GM19193 (cell line): ENCODE measurements around the gene TGFB1I1.

Experiments
- POLR2A ChIP-seq: IDR thresholded peaks from 4 replicates; pipeline ENCODE4 v1.6.1; 2011; ENCODE audit not compliant: insufficient read depth, insufficient read length; ENCODE audit errors: extremely low read depth

TGFB1I1 gene

DNA sequence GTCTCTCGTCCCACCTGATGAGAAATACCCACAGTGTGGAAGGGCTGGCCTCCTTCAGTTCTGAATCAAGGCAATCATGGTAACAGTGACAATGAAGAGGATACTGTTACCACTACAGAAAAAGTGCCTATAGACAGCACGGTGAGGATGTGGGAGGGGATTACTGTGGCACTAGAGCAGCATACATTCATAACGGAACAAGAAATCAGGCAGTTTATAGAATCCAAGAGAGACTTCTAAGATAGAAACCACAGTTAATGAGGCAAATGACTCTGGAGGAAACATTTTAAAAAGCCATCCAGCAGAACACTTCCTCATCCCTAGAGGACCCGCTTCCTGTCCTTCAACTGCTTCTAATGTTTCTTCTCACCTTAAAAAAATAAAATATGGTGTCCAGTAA is 33.5 kb downstream of the TGFB1I1 start:
- TF ChIP-seq POLR2A, result no peak

DNA sequence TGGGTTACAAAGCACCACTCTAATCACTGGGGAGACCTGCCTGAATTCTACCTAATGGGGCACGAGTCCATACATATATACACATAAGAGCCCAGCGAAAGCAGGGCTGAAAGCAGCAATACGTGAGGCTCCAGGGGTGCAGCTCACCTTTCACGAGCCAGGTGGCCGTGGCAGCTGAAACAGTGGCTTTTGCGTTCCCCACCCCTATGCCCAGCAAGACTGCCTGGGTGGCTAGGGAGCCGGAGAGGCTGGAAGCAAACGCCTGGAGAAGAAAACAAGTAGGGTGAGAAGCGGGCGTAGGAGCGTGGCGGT is 35.6 kb downstream of the TGFB1I1 start:
- TF ChIP-seq POLR2A, result no peak

DNA sequence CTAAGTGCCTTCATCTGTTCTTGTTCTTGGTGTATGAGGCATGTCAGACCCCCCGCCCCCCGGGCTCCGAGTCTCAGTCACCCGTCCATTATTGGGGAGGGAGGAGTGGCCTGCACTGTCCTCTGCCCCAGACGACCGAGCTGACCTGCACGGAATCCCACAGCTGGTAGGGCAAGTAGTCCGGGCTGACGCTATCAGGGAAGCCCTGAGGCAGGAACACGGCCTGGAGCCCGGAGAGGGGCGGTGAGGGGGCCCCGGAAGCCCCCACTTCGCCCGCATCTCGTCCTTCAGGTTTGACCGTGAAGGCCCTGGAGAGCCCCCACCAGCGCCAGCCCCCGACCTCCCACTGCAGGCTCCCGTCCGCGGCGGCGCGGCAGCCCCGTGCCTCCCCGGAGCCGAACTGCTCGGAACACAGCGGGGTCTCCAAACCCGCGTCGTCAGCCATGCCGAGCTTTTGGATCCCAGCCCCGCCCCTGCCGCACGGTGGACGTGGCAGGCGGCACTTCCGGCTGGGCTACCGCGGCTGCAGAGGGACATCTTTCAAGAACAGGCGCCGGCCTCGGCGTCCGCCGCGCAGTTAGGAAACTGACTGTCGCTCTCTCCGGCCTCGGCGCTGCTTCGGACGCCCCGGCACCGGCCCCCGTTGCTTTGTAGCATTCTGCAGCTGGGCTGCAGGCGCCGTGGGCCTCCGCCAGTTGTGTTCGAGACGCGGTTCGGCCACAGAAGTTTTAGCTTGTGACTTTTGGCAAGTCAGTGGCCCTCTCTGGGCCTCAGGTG is 36.2 kb downstream of the TGFB1I1 start, which contains the start of gene RUSF1:
RUSF1 (minus strand) TSS at position 463 of the 777 bp plus-strand sequence; CDS start at position 445, 18 bp downstream.
- TF ChIP-seq POLR2A, result peak; percentile 90

DNA sequence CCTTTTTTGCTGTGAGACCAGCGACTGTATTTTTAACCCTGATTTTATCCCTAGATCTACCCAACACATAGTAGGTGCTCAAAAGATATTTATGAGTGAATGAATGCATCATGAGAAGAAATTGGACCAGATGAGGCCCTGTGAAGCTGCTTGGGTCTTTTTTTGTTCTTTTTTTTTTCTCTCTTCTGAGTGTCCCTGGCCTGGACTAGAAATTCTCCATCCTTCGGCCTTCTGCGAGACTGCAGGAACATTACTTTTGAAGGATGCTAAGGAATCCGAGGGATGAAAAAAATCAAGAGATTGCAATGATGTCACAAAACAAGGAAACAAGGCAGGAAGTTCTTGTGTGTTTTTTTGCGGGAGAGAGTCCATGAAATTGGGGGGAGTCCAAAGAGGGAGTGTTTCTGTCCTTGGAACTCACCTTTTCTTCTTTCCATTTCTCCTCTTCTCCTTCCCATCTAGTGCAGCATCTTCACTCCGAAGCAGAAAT is 36.8 kb downstream of the TGFB1I1 start:
- no peak for TF ChIP-seq POLR2A

DNA sequence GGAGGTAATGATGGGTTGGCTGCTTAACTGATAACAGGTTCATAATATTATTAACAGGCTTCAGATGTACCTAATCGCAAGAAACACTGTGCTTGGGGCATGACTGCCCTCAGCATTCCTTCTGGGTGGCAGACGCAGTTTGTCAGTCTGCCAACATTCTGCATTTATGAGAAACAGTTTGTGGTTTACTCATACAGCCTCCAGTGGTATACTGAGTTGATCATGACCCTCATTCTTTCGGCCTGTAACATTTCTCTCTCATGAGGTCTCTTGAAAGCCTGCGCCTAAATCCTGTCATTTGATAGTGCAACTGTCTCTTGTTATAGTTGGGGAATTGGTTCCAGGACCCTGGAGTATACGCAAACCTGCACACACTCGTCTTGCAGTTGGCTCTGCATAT is 41.2 kb downstream of the TGFB1I1 start:
- no peak for TF ChIP-seq POLR2A

DNA sequence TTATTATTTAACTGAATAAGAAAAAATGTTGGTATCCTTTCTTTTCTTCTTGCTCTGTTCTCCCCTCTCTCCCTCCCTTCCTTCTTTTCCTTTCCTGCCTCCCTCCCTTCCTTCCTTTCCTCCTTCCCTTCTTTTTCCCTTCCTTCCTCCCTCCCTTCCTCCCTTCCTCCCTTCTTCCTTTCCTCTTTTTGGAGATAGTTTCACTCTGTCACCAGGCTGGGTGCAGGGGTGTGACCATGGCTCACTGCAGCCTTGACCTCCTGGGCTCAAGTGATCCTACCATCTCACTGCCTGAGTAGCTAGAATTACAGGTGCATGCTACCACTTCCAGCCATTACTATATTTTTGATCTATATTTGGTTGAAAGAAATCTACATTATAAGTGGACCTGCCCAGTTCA is 41.9 kb downstream of the TGFB1I1 start:
- TF ChIP-seq POLR2A, result no peak

DNA sequence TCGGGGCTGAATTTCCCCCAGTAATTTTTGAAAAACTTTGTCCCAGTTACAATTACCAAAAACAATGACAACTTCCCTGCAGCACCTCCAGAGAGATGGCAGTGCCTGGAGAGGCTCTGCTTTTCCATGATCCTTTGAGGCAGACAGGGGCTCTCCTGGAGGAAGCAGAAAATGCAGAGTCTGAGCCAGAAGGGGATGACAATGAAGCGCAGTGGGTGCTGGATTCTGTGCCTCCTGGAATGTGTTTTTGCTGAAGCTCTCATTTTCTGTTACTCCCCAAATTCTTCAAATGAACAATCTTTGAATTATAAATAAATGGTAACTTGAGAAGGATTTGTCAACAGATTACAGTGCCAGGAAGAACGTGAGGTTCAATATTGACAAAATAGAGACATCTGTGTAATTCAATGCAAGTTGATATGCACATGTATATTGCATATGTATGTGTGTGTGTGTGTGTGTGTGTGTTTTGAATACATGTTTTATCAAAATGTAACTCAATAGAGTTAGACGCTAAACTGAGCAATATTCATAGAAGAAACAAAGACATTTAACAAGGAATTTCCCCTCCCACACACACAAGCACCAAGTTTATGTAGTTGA is 45.9 kb downstream of the TGFB1I1 start:
- no peak for TF ChIP-seq POLR2A

DNA sequence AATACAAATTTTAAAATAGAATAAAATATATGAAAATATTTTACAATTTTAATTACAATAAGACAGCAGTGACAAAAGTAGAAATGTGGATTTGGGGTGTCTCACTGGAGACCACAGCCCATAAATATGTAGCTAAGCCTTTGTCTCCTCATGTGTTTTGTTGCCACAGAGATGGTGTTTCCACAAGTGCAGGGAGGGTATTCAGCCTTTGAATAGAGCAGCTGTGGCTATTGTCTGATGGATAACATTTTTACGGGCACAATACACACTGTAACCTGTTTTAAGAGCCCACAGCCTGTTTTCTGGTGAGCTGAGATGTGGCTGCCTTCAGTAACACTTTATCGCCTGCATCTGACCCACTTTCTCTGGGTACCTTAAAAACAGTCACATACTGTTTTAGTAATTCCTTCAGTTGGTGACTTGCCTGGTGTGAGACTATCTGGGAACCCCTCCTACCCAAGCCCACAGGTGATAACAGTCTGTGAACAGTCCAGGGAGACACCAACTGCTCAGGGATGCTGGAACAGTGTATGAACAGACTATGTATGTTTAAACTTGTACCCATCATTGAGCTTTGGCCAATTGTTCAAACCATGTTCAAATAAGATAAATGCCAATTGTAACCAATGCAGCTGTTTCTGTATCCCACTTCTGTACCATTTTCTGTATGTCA is 47.9 kb downstream of the TGFB1I1 start:
- no peak for TF ChIP-seq POLR2A

DNA sequence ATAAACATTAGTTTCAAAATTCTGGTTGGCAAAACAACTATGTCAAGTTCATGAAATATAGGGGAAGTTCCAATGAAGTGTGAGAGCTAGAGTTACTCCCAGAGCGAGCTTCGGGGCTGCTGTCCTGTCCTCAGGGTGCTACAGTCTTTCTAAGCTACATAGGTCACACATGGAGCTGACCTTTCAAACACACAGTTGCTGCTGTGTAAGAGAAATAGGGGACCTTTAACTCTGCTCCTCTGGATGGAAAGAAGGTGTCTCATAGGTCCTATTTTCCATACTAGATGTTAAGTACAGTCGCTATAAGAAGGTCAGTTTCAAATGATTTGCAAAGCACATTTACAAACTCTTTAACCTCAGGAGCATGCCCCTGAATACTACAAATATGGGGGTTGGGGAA is 49.4 kb downstream of the TGFB1I1 start:
- TF ChIP-seq POLR2A, result no peak

DNA sequence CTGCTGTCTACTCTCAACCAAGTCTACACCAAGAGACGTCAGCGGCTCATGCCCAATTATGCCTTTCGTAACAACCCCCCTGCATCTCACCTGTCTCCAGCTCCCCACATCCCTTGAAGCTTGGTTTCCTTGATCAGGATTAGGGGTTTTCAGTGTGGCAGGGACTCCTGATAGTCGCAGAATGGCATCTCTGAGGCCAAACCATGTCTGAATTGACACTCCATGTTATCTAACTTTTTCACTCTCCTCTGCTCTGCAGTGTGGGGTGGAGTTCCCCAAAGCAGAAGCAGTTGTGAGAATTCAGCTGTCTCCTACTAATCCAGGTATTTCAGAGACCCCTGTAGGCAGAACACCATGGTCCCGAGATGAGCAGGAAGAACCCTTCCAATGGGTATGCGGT is 50.1 kb downstream of the TGFB1I1 start:
- TF ChIP-seq POLR2A, result no peak

DNA sequence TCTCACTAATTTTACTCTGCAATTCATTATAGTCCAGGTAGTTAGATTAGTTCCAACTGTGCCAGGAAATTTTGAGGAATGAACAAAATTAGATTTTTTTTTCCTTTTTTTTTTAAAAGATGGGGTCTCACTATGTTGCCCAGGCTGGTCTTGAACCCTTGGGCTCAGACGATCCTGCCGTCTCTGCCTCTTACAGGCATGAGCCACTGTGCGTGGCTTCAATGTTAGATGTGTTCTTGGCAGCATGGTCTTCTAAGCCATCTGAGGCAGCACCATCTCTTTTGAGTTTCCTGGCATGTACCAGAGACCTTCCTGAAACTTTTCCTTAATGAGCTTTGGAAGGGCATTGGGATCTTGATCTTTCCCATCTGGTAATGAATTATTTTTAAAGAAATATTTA is 53.2 kb downstream of the TGFB1I1 start:
- TF ChIP-seq POLR2A, result no peak
